ENCODE data around the gene GFOD1.

Gene GFOD1

GRCh38 chr6:13487122-13488014 is at the start of gene GFOD1:
Gene GFOD1 (minus strand): TSS chr6:13487600. CDS start chr6:13486890, 710 bp downstream.
- H3K36me3 ChIP-seq (ENCODE audit: control insufficient read depth, low read length): no peaks in the 10 kb centered on the region
- H3K27ac ChIP-seq (ENCODE audit: low read depth, low read length): 0 out of 2 replicates have a peak within 1 kb of the TSS, but pooled peaks have one; percentile 30
- H3K4me1 ChIP-seq (ENCODE audit: control insufficient read depth, low read length): peaks cover 30% of the 10 kb centered on the region
- peak within 1 kb of the TSS; percentile 97 for H3K4me2 ChIP-seq (ENCODE audit: low read length)
- peaks cover 30% of the 10 kb centered on the region for H3K79me2 ChIP-seq (ENCODE audit: control insufficient read depth, low read length)
- H3F3A ChIP-seq (ENCODE audit: control insufficient read depth, insufficient read depth): no peaks in the 10 kb centered on the region
- peak within 1 kb of the TSS; percentile 88 for H3K4me3 ChIP-seq (ENCODE audit: low read length)
- TF ChIP-seq EZH2phosphoT487 (IDR thresholded peaks at IDR 0.05; ENCODE audit: borderline replicate concordance, low read length): 0 out of 2 replicates have a peak, but pooled peaks have one; percentile 46
- TF ChIP-seq, protein P1, sequence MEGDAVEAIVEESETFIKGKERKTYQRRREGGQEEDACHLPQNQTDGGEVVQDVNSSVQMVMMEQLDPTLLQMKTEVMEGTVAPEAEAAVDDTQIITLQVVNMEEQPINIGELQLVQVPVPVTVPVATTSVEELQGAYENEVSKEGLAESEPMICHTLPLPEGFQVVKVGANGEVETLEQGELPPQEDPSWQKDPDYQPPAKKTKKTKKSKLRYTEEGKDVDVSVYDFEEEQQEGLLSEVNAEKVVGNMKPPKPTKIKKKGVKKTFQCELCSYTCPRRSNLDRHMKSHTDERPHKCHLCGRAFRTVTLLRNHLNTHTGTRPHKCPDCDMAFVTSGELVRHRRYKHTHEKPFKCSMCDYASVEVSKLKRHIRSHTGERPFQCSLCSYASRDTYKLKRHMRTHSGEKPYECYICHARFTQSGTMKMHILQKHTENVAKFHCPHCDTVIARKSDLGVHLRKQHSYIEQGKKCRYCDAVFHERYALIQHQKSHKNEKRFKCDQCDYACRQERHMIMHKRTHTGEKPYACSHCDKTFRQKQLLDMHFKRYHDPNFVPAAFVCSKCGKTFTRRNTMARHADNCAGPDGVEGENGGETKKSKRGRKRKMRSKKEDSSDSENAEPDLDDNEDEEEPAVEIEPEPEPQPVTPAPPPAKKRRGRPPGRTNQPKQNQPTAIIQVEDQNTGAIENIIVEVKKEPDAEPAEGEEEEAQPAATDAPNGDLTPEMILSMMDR (IDR thresholded peaks at IDR 0.05; ENCODE audit: low read depth, low read length, poor library complexity, severe bottlenecking): peak; percentile 11
- H4K20me1 ChIP-seq (ENCODE audit: control insufficient read depth, insufficient read depth, low read depth, low read length): no peaks in the 10 kb centered on the region
- H3K27me3 ChIP-seq (ENCODE audit: control insufficient read depth, low read length): peaks cover 22% of the 10 kb centered on the region
- no peaks in the 10 kb centered on the region for H3K9me2 ChIP-seq (replicated peaks; ENCODE audit: control insufficient read depth, low read length)
- H3K9me3 ChIP-seq (ENCODE audit: control insufficient read depth, insufficient read depth, low read length): no peaks in the 10 kb centered on the region

DNA sequence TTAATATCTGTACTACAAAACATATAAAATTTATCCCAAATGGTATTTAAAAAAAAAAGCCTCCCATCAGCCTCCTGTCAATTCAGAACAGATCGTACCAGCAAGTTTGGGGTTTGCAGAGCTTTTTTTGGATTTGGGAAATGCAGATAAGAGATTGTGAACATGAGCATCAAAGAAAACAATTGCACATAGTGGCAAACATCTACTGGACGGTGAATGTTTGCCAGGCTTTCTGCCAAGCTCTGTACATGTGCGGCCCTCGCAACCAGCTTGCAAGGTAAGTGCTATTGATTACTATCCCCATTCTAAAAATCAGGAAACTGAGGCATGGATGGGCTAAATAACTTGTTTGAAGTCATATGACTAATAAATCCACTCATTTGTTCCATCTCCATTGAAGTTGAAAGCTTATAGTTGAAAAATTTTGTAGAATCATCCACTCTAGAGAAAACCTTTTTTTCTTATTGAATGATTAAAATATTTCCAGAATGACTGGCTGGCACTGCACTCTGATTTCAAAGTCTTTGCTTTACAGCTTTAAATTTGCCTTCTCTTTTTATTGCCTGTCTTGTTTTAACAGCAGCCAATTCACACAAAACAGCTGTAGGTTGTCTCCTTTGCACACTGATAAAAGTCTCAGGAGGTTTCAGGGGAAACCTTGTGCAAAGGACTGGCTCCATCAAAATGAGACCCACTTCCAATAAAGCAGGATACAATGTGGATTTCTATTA is 49.6 kb upstream of the GFOD1 start:
- TF ChIP-seq, protein P1 (IDR thresholded peaks at IDR 0.05; ENCODE audit: low read depth, low read length, poor library complexity, severe bottlenecking): no peak
- no peak for TF ChIP-seq EZH2phosphoT487 (IDR thresholded peaks at IDR 0.05; ENCODE audit: borderline replicate concordance, low read length)
- no peak overlapping the region for H3K4me2 ChIP-seq (ENCODE audit: low read length)
- no peaks in the 10 kb centered on the region for H3K27me3 ChIP-seq (ENCODE audit: control insufficient read depth, low read length)
- no peaks in the 10 kb centered on the region for H3F3A ChIP-seq (ENCODE audit: control insufficient read depth, insufficient read depth)
- no peak overlapping the region for H3K27ac ChIP-seq (ENCODE audit: low read depth, low read length)
- no peaks in the 10 kb centered on the region for H3K36me3 ChIP-seq (ENCODE audit: control insufficient read depth, low read length)
- H3K4me1 ChIP-seq (ENCODE audit: control insufficient read depth, low read length): peaks cover 31% of the 10 kb centered on the region
- H3K4me3 ChIP-seq (ENCODE audit: low read length): no peak overlapping the region
- H3K9me3 ChIP-seq (ENCODE audit: control insufficient read depth, insufficient read depth, low read length): no peaks in the 10 kb centered on the region
- H3K9me2 ChIP-seq (replicated peaks; ENCODE audit: control insufficient read depth, low read length): no peaks in the 10 kb centered on the region
- no peaks in the 10 kb centered on the region for H3K79me2 ChIP-seq (ENCODE audit: control insufficient read depth, low read length)
- no peaks in the 10 kb centered on the region for H4K20me1 ChIP-seq (ENCODE audit: control insufficient read depth, insufficient read depth, low read depth, low read length)

GRCh38 chr6:13535306-13535705 is 47.9 kb upstream of the GFOD1 start:
- Histone ChIP-seq H3K36me3 (ENCODE audit: control insufficient read depth, low read length) (no peaks in the 10 kb centered on the region), H3K27me3 (ENCODE audit: control insufficient read depth, low read length) (no peaks in the 10 kb centered on the region), H3K27ac (ENCODE audit: low read depth, low read length) (no peak overlapping the region), H3K9me3 (ENCODE audit: control insufficient read depth, insufficient read depth, low read length) (no peaks in the 10 kb centered on the region), H3K79me2 (ENCODE audit: control insufficient read depth, low read length) (no peaks in the 10 kb centered on the region), H4K20me1 (ENCODE audit: control insufficient read depth, insufficient read depth, low read depth, low read length) (no peaks in the 10 kb centered on the region), H3K9me2 (replicated peaks; ENCODE audit: control insufficient read depth, low read length) (no peaks in the 10 kb centered on the region), H3K4me3 (ENCODE audit: low read length) (no peak overlapping the region), H3F3A (ENCODE audit: control insufficient read depth, insufficient read depth) (no peaks in the 10 kb centered on the region), H3K4me1 (ENCODE audit: control insufficient read depth, low read length) (peaks cover 31% of the 10 kb centered on the region), H3K4me2 (ENCODE audit: low read length) (no peak overlapping the region)
- TF ChIP-seq EZH2phosphoT487 (IDR thresholded peaks at IDR 0.05; ENCODE audit: borderline replicate concordance, low read length): no peak
- TF ChIP-seq, protein P1 (IDR thresholded peaks at IDR 0.05; ENCODE audit: low read depth, low read length, poor library complexity, severe bottlenecking): no peak
